Keratinocyte (primary cell): Measurements from ENCODE around the gene HOXA1.

ENCODE experiments used
- CTCF ChIP-seq, 3 experiments: IDR thresholded peaks in 1 of 3; conservative IDR thresholded peaks in 1 of 3; optimal IDR thresholded peaks in 1 of 3; 2 replicates in 2 of 3; 3 replicates in 1 of 3; pipeline versions ENCODE3 to v1.5.1; 2011; ENCODE audit warnings: low read length in 3 of 3, mild to moderate bottlenecking in 3 of 3, moderate library complexity in 2 of 3, control low read depth in 1 of 3, inconsistent platforms in 1 of 3; ENCODE audit not compliant: insufficient read depth in 2 of 3; ENCODE audit errors: extremely low read depth in 1 of 3
- EZH2 ChIP-seq: IDR thresholded peaks from one replicate; pipeline ENCODE4 v1.6.1; 2012; ENCODE audit warnings: inconsistent platforms, mild to moderate bottlenecking, low read length, moderate library complexity

GRCh38 chr7:27093184-27093895 is 2.5 kb downstream of the HOXA1 start:
- TF ChIP-seq CTCF (optimal IDR thresholded peaks at IDR 0.05 in 1 of 3, IDR thresholded peaks at IDR 0.05 in 1 of 3, conservative IDR thresholded peaks at IDR 0.05 in 1 of 3; ENCODE audit: extremely low read depth in 1 of 3, insufficient read depth in 2 of 3, low read length in 3 of 3): no peak
- TF ChIP-seq EZH2: no peak
